Measurements from ENCODE around the gene EPB41L2. TPM values are rescaled to one million over a fixed set of nuclear protein-coding genes. Genes with fewer than 3 reads are reported as not detected.

Gene EPB41L2
- total RNA-seq, 1 donor from 2014 or later: 121 TPM

GRCh38 chr6:130869681-130870080, 193.4 kb downstream of the EPB41L2 start:
- DNase-seq (ENCODE audit: low spot score): no peak

DNA sequence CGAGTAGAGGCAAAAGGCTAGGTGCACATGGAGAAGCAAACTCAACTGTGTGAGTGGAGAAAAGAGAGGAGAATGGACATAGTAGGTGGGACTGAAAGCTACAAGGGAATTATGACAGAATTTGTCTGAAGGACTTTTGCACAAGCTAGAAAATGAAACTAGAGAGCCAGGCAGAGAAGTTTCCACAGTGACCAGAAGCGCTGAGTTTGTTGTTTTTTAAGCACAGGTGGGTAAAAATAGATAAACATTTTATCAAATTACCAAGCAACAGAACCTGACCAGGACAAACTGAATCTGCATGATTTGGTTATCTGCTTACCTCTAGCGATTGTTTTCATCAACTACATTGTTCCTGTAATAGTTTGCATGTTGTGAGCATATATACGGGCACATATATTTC, 197.3 kb downstream of the EPB41L2 start:
- no peak for DNase-seq (ENCODE audit: low spot score)

DNA sequence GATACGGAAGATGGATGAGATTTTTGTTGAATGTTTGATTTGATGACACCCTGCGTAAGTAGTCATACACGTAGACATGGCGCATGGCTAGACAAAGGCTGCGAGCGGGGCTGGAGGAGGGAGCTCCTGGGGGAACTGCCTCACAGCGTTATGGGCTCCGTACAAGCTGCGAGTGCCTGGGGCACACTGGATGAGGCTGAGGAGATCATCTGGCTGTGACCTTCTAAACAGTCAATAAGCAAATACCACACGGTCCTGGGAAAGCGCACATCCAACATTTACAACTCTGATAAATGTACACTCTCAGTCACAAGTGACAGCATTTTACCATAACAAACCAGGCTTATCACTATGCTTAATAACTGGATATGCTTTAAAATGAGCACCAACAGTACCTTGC, 198.7 kb downstream of the EPB41L2 start:
- no peak for DNase-seq (ENCODE audit: low spot score)

GRCh38 chr6:130863415-130864230, 199.4 kb downstream of the EPB41L2 start:
- DNase-seq (ENCODE audit: low spot score): no peak

- DNase-seq (ENCODE audit: low spot score): no peak
Measured at GRCh38 chr6:130862370-130862769, 200.7 kb downstream of the EPB41L2 start.

DNA sequence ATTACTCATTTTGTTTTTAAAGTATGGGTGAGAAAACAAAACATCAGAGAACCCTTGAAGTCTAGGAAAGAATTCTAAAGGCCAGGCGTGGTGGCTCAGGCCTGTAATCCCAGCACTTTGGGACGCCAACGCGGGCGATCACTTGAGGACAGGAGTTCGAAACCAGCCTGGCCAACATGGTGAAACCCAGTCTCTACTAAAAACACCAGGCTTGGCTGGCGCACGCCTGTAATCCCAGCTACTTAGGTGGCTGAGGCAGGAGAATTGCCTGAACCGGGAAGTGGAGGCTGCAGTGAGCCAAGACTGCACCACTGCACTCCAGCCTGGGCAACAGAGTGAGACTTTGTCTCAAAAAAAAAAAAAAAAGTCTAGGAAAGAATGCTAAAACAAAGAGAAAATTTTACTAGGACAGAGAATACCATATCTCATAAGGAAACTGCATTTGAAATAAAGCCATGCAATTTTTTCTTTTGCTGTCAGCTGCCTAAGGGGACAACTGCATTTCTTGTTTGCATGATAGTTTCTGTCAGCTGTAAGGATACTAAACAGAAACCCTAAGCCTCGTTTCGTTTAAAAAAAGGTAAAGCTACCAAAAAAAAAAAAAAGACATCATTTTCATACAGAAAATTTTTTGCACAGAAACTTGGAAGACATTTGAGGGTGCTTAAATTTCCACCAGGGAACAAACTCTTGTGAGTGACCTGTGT, 203.7 kb downstream of the EPB41L2 start:
- DNase-seq (ENCODE audit: low spot score): peak; percentile 17

DNA sequence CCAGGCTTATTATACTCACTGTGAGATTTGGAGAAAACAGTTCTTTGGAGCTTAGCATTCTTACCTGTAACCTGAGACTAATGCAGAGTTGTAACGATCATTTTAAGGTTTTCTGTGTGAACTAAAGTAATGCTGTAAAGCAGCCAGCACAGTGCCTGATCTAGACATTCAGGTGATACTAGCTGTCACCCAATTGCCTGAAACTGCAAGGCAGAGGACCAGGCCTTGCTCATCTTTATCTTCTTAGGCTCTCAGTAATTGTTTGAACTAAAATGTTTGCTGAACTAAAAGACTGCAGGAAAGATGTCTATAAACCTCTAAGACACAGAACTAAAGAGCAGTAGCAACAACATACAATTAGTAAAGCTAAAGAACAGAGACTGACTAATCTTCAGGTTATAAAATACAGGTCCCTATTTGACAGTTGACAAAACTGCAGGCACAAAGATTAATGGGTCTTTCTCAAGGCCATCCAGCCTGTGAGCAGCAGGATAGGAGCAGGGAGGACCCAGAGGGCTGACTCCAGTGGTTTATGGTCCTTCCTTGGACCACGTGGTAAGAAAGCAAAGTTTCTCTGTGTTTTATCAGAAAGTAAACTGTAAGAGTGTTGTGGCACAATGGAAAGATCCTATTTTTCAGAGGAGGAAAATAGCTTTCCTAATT, 204.4 kb downstream of the EPB41L2 start:
- peak; percentile 5 for DNase-seq (ENCODE audit: low spot score)

DNA sequence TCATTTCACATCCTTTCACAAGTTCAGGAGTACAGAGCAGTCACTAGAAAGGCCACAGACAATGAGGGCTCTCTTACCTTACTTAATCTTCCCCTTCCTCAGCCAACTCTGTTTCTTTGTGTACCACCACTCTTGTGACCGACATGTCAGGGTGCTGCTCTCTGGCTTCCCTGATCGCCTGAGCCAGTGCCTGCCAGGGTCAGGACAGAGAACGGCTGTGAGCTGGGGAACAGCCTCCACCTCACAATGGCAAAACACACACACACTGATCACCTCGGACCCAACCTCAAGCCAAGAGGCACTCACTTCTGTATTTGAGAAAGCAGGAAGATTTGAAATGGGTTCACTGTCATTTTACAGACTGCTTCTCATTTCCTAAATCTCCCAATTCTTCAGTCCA, 205.0 kb downstream of the EPB41L2 start:
- DNase-seq (ENCODE audit: low spot score): no peak

- peak; percentile 6 for DNase-seq (ENCODE audit: low spot score)
Measured at GRCh38 chr6:130853555-130854183, 209.4 kb downstream of the EPB41L2 start.

GRCh38 chr6:130852844-130853554, 210.0 kb downstream of the EPB41L2 start:
- DNase-seq (ENCODE audit: low spot score): peak; percentile 9

GRCh38 chr6:130851026-130851425, 212.0 kb downstream of the EPB41L2 start:
- no peak for DNase-seq (ENCODE audit: low spot score)

DNA sequence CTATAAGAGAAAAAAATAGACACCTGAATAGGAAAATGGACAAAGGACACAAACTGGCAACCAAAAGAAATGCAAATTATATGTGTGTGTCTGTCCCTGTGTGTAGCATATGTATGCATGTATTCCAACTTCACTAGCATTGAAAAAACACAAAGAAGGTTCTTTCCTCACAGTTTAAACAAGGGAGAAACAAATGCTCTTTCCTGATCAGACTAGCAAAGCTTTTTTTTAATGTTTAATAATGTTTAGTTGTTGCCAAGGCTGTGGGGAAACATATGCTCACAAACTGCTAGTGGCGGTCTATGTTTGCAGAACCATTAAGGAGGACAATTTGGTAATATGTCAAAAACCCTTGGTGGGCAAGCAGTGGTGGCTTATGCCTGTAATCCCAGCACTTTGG, 213.5 kb downstream of the EPB41L2 start:
- DNase-seq (ENCODE audit: low spot score): no peak

GRCh38 chr6:130848945-130849344, 214.1 kb downstream of the EPB41L2 start:
- DNase-seq (ENCODE audit: low spot score): no peak

DNA sequence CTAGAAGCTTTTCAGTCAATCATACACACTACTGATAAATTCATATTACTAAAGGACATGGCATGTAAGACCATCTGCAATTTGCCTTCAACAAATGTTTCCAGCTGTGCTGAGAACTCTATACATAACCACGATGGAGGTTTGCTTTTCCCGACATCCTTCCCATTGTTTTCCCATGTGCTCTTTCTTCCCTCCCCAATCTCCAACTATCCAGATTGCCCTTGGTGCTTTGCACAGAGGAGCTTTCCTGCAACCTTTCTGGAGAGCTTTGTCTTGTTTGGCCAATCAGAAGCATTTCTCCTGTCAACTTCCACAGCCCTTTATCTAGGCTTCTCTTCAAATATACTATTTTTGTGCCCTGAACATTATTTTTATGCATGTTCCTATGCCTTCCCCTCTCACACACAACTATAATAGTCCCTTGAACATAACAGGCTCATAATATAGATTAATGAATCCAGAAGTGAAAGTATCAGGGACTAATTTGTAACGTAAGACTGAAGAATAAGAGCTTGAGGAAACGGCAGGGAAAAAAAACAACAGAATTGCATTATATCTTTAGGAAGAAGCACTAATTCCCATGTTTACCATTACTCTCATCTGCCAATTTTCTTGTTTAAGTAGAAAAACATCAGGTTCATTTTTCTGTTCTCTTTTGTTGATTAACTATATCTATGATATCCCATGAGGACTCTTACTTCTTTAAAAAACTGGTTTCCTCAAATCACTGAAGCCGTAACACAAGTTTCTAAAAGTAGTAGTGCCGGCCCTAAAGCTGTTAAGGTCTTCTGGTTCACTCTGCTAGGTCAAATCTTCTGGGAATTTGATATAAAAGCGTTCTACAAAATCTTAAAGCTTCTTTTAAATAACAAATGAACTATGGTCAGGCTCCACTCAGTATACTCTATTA, 215.8 kb downstream of the EPB41L2 start:
- DNase-seq (ENCODE audit: low spot score): peak; percentile 4

- DNase-seq (ENCODE audit: low spot score): peak; percentile 14
Measured at GRCh38 chr6:130846501-130846900, 216.5 kb downstream of the EPB41L2 start.

GRCh38 chr6:130843575-130844320, 219.3 kb downstream of the EPB41L2 start:
- DNase-seq (ENCODE audit: low spot score): peak; percentile 30

- DNase-seq (ENCODE audit: low spot score): no peak
Measured at GRCh38 chr6:130841128-130841728, 221.8 kb downstream of the EPB41L2 start.

GRCh38 chr6:130840050-130840449, 223.0 kb downstream of the EPB41L2 start:
- DNase-seq (ENCODE audit: low spot score): no peak

- DNase-seq (ENCODE audit: low spot score): no peak
Measured at GRCh38 chr6:130839379-130839778, 223.7 kb downstream of the EPB41L2 start.
